ENCODE results near the gene THSD4. TPM values are rescaled to one million over a fixed set of nuclear protein-coding genes. Genes with fewer than 3 reads are reported as not detected.

Gene THSD4
- total and polyA plus RNA-seq, 9 of the 15 experiments (the other 6 are each of a cell fraction or from before 2014, with no cell fraction given): 0.04 TPM; not detected in 5

DNA sequence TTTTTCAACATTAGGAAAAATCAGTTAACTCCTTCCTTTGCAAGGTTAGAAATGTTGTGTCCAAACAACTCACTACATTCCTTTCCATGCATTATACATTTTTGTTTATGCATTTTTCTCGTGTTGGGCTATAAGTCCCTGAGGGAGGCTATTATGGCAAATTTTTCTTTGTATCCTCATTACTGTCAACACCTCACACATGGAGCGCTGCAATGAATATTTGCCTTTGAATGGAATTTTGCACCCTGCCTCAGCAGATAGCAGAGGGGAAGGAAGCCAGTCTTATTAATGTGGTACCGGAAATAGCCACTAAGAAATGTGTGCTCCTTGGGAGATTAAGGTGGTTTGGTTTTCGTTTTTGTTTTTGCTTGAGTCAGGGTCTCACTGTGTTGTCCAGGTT is 134.7 kb downstream of the THSD4 start:
- H2AFZ ChIP-seq (ENCODE audit: low read depth, low read length): no peak overlapping the region
- ChIA-PET CTCF (ENCODE audit: low intra/inter-chr PET ratio) (no interaction called here), POLR2A (no interaction called here)
- TF ChIP-seq, protein P1, sequence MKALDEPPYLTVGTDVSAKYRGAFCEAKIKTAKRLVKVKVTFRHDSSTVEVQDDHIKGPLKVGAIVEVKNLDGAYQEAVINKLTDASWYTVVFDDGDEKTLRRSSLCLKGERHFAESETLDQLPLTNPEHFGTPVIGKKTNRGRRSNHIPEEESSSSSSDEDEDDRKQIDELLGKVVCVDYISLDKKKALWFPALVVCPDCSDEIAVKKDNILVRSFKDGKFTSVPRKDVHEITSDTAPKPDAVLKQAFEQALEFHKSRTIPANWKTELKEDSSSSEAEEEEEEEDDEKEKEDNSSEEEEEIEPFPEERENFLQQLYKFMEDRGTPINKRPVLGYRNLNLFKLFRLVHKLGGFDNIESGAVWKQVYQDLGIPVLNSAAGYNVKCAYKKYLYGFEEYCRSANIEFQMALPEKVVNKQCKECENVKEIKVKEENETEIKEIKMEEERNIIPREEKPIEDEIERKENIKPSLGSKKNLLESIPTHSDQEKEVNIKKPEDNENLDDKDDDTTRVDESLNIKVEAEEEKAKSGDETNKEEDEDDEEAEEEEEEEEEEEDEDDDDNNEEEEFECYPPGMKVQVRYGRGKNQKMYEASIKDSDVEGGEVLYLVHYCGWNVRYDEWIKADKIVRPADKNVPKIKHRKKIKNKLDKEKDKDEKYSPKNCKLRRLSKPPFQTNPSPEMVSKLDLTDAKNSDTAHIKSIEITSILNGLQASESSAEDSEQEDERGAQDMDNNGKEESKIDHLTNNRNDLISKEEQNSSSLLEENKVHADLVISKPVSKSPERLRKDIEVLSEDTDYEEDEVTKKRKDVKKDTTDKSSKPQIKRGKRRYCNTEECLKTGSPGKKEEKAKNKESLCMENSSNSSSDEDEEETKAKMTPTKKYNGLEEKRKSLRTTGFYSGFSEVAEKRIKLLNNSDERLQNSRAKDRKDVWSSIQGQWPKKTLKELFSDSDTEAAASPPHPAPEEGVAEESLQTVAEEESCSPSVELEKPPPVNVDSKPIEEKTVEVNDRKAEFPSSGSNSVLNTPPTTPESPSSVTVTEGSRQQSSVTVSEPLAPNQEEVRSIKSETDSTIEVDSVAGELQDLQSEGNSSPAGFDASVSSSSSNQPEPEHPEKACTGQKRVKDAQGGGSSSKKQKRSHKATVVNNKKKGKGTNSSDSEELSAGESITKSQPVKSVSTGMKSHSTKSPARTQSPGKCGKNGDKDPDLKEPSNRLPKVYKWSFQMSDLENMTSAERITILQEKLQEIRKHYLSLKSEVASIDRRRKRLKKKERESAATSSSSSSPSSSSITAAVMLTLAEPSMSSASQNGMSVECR (CRISPR knock-in tag; IDR thresholded peaks at IDR 0.05): no peak
- no peak for DNase-seq (ENCODE audit: extremely low read depth in 1 of 4, low spot score in 3 of 4)
- H3K36me3 ChIP-seq (ENCODE audit: control insufficient read depth, insufficient read depth, low read length): no peaks in the 10 kb centered on the region
- 3% methylated on average over 4 of the region's 4 CpGs for WGBS (ENCODE audit: insufficient coverage, low coverage, missing lambda C conversion rate)
- no peak overlapping the region for H3K9ac ChIP-seq (ENCODE audit: insufficient read depth in 1 of 2, low read depth in 2 of 2, low read length in 2 of 2)
- H3K4me3 ChIP-seq: no peak overlapping the region
- H3K9me1 ChIP-seq (ENCODE audit: control insufficient read depth, insufficient read depth, low read length): no peaks in the 10 kb centered on the region
- no peaks in the 10 kb centered on the region for H3K4me1 ChIP-seq (replicated peaks in 1 of 2; ENCODE audit: control insufficient read depth in 2 of 2, insufficient read depth in 2 of 2, low read length in 2 of 2)
- BruUV-seq (replicated peaks): no TSS peak
- ATAC-seq: no peak
- no peak overlapping the region for H3K27ac ChIP-seq (ENCODE audit: extremely low read depth, low read depth, low read length)
- no peaks in the 10 kb centered on the region; a peak in 1 of 5 replicates for H3K27me3 ChIP-seq (ENCODE audit: control insufficient read depth in 2 of 2, insufficient read depth in 2 of 2, low read length in 2 of 2)
- no peak overlapping the region for H3K4me2 ChIP-seq (ENCODE audit: insufficient read depth, low read length)
- no peak for FAIRE-seq
- H3K9me3 ChIP-seq (replicated peaks; ENCODE audit: control insufficient read depth, insufficient read depth, low read depth, low read length): no peaks in the 10 kb centered on the region
- no peaks in the 10 kb centered on the region for H4K20me1 ChIP-seq (replicated peaks; ENCODE audit: control insufficient read depth, insufficient read depth, low read length)
- intact Hi-C loops (cut with micrococcal nuclease) (no loop called here), in situ Hi-C loops (cut with MboI) (no loop called here)
- no peaks in the 10 kb centered on the region for H3K79me2 ChIP-seq (ENCODE audit: control insufficient read depth, insufficient read depth, low read length)
